Choroid plexus epithelial cell (primary cell): ENCODE measurements around the gene OSBPL2.

Experiments
- DNase-seq: peaks from one replicate; pipeline ENCODE4 v3.0.0-alpha.2; 2010; ENCODE audit warnings: low read depth
- H3K4me3 ChIP-seq: 2 replicates; pipeline ENCODE4 v1.5.1; 2011; ENCODE audit warnings: low read depth, mild to moderate bottlenecking, control low read depth, low read length, moderate library complexity
- CTCF ChIP-seq: conservative IDR thresholded peaks from 2 replicates; pipeline ENCODE4 v1.5.1; 2011; ENCODE audit warnings: low read depth, mild to moderate bottlenecking, control low read depth, inconsistent platforms, low read length, moderate library complexity

The OSBPL2 gene

GRCh38 chr20:62195736-62196135 is 42.6 kb upstream of the OSBPL2 start:
- no peak overlapping the region for H3K4me3 ChIP-seq
- DNase-seq = no peak
- TF ChIP-seq CTCF = no peak

- H3K4me3 ChIP-seq = no peak overlapping the region
- no peak for DNase-seq
- no peak for TF ChIP-seq CTCF
These were observed 42.0 kb upstream of the OSBPL2 start for GRCh38 chr20:62196286-62196685.

GRCh38 chr20:62197311-62197710 is 41.0 kb upstream of the OSBPL2 start:
- H3K4me3 ChIP-seq = no peak overlapping the region
- DNase-seq = no peak
- no peak for TF ChIP-seq CTCF

GRCh38 chr20:62197801-62198200 is 40.5 kb upstream of the OSBPL2 start:
- no peak for TF ChIP-seq CTCF
- H3K4me3 ChIP-seq = no peak overlapping the region
- DNase-seq = no peak

- no peak for TF ChIP-seq CTCF
- DNase-seq = no peak
- H3K4me3 ChIP-seq = no peak overlapping the region
These were observed 39.8 kb upstream of the OSBPL2 start for GRCh38 chr20:62198496-62198895.

GRCh38 chr20:62198931-62199330 is 39.4 kb upstream of the OSBPL2 start:
- no peak for TF ChIP-seq CTCF
- no peak overlapping the region for H3K4me3 ChIP-seq
- no peak for DNase-seq

GRCh38 chr20:62200491-62201172 is 37.7 kb upstream of the OSBPL2 start:
- TF ChIP-seq CTCF = no peak
- no peak for DNase-seq
- no peak overlapping the region for H3K4me3 ChIP-seq
